NCI-H524 treated with DMSO at 0.1 percent for 48 hours (cell line): ENCODE results near the gene ELL.

ENCODE experiments used
- DNase-seq: peaks from one replicate; lab custom pipeline; 2025; lab: John Stamatoyannopoulos, UW

The ELL gene

GRCh38 chr19:18469069-18469846 lies 52.6 kb downstream of the ELL start:
- DNase-seq, result no peak

DNA sequence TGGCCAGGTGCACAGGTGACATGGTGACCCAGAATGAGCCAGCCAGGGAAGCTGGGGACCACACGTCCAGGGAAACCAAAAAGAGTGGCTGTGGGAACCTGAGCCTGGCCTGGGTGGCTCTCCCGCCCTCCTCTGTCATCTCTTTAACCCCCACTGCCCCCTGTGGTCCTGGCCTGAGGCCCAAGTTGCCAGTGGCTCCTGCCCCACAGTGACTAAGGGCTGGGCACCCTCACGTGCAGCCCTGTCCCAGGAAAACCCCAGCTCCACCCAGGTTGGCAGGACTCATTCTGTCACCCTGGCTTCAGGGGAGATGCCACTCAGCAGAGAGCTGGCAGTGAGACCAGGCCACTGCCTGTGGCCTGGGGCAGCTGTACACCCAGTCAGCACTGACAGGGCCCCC lies 53.4 kb downstream of the ELL start:
- no peak for DNase-seq

DNA sequence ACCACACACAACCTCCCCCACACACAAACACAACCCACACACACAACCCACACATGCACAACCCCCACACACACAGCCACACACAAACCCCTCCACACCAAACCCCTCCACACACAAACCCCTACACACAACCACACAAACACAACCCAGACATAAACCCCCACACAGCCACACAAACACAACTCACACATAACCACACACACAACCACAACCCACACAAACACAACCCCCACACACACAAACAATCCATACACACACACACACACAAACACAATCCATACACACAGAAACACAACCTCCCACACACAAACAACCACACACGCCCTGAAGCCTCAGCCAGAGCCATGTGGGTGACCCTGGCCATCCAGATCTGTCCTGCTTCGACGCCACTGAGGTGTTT lies 53.9 kb downstream of the ELL start:
- no peak for DNase-seq

DNA sequence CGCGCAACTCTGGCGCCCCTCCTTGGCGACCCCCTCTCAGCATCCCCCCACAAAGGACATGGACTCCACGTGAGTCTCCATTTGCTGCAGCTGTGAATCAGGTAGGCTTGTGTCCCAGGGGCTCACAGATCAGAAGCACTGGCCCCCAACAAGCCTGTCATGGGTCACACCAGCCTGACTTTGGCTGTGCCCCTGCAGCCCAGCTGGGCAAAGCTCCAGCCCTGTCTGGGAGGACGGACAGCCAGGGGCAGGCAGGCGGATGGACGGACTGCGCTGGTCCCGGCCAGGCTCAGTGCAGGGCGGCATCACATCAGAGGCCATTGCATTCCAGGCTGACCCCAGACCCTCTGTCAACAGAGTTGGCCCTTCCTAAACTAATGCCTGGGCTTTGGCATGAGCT lies 55.5 kb downstream of the ELL start:
- DNase-seq, result no peak

GRCh38 chr19:18465964-18466339 lies 55.9 kb downstream of the ELL start:
- DNase-seq, result no peak

DNA sequence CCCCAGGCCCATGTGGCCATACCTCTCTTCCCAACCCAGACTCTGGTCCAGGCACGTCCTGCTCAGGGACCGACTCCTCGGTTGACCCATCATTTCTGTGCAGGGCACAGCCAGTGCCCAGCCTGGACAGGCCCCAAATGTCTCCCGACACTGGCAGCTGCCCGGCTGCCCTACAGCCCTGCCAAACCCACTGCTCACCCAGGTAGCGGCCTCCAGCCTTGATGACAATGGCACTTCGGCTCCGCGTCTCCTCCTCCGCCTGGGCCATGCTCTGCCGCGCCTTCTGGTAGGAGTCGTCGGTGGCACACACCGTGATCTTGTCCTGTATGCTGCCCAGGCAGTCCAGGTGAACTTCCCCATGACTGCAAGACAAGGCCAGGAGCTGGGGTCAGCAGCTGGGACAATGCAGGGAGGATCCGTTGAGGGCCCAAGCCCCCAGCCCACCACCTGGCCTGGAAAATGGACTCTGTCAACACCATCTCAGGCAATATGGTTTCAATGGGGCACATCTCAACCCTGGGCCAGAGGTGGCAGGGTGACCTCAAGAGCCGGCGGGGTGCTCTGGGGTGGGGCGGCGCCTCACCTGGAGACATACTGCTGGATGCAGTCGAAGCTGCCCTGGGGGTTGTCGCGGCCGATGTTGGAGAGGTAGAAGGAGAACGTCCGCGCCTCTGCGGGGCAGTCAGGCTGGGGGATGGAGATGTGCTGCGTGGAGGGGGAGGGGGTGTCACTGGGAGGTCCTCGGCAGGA lies 56.5 kb downstream of the ELL start:
- no peak for DNase-seq

- no peak for DNase-seq
These were observed 57.2 kb downstream of the ELL start for GRCh38 chr19:18464646-18465045.

DNA sequence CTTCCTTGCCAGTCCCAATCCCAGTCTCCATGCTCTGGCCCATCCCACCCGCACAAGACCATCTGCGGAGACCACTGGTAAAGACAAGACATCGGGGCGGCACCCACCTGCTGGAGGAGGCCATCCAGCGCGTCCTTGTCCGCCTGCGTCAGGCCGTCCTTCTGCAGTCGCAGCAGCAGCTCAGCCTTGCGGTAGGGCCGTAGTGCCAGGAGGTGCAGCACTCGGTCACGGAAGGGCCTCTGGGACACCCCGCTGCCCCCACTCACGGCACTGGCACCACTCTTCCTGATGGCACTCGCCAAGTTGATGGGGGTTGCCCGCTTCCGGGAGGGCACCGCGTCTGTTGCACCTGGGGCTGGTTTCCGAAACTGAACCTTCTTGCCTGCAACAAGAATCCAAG lies 60.4 kb downstream of the ELL start:
- DNase-seq, result no peak

DNA sequence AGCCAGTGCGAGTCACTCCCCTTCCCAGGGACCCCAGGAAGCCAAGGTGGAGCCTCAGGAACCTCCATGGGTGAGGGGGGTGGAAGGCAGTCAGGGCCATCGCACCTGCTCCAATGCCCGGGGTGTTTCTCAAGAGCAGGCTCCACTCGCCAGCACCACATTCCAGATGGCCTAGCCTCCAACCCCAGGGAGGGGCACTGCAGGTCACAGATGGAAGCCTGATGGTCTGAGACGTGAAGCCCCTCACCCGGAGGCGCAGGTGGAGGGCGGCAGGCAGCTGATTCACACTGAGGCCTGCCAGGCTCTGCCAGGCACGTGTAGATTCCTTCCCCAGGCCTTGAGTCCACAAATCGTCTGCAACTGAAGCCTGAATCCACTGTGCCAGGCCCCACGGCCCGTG lies 61.0 kb downstream of the ELL start:
- no peak for DNase-seq

DNA sequence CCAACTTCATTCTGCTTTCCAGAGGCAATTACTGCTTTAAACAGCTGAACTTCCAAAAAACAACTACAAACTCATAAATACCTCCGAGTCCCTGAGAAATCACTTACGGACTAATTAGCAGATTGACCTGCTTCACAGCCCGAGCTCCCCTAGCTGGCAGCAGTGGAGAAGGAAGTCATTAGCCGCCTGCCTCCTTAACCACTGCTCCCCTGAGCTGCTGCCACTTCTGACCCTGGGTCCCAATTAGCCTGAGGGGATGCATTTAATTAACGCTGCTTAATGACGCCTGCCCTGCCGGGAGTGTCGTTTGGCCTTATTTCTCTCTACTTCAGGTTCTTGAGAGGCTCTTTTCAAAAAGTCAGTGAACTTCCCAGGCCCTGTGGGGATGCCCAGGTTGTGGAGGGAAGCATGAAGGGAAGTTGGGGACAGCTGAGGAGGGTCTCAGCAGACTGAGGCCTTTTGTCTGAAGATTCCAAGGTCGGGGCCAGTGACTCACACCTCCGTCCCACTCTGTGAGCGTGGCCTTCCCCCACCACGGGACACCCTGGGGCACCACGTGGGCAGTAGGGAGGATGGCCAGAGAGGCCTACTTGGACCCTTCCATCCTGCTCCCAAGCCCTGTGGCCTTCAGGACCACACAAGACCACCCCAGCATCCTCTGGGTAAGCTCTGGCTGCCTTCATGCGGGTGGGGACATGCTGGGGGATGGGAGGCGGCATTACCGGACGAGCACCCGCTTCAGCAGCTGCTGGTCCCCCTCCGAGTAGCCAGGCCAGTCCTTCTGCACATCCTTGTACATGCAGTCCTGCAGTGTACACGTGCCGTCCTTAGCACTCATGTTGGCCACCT lies 64.2 kb downstream of the ELL start:
- DNase-seq, result no peak

GRCh38 chr19:18456974-18457373 lies 64.9 kb downstream of the ELL start:
- DNase-seq, result no peak

DNA sequence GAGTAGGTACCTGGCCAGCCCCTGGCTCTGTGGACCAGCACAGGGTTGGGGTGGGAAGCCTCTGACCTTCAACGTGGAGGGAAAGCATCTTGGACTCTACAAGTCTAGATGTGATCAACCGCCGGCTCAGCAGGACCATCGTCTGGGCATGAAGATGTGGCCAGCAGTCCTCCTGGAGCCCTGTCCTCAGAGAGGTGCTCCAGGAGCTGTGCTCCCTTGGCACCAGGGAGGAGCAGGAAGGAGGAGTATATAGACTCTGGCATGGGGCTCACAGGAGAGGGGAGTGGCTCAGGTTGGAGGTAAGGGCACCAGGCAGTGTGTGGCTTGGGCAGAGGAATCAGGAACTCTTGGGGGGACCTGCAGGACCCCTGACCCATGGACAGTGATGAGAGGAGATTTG lies 65.6 kb downstream of the ELL start:
- DNase-seq, result no peak

GRCh38 chr19:18453269-18454024 lies 68.4 kb downstream of the ELL start:
- DNase-seq, result no peak

- DNase-seq, result no peak
These were observed 69.5 kb downstream of the ELL start for GRCh38 chr19:18452386-18452785.

GRCh38 chr19:18450931-18451836 lies 70.7 kb downstream of the ELL start:
- no peak for DNase-seq

- DNase-seq, result no peak
These were observed 71.6 kb downstream of the ELL start for GRCh38 chr19:18450021-18450930.

DNA sequence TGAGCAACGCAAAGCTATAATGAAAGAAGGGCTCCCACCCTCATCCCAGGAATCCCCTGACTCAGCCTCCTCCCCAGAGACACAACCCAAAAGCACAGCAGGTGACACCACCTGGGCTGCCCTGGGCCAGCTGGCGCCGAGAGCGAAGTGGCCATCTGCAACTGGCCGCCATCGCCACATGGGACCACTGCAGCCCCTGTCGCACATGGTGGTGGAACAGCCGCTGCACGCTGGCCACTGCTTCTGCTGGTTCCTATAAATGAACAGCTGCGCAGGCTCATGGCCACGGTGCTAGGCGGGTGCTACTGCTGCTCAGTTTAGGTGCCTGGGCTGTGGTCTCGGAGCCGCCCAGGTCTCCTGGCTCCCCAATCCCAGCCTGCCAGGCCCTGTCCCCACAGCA lies 72.3 kb downstream of the ELL start:
- peak; percentile 29 for DNase-seq

DNA sequence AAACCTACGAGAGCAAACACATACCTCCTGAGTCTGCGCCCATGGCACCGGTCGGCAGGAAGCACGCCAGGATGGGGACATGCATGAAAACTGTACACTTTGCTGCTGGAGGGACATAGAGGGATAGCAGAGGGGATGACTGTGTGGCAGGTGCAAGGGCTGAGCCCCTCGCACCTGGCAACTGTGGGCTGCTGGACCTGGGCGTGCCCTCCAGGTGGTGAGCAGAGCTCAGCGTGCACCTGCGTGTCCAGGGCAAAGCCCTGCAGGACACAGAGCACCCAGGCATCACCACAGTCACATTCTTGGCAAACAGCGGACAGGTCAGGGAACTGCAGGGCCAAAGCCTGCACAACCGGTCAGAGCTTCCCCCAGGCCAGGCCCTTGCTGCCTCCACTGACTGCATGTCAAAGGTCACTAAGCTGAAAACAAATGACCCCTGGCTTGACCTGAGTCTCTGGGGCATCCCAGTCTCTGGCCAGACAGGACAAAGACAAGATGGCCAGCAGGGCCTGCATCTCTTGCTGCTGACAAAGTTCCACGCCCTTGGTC lies 75.0 kb downstream of the ELL start:
- no peak for DNase-seq

- DNase-seq, result no peak
These were observed 75.6 kb downstream of the ELL start for GRCh38 chr19:18446145-18446810.
